ENCODE data around the gene RIMS4.

GRCh38 chr20:44856442-44856841 is 46.1 kb upstream of the RIMS4 start:
- TF ChIP-seq CTCF (IDR thresholded peaks at IDR 0.05), result no peak
- no peak for TF ChIP-seq POLR2A (IDR thresholded peaks at IDR 0.05)
- no peak for TF ChIP-seq EP300 (IDR thresholded peaks at IDR 0.05; ENCODE audit: low read depth)
- TF ChIP-seq POLR2AphosphoS5 (IDR thresholded peaks at IDR 0.05), result no peak
